NCI-H2107 treated with DMSO at 0.1 percent for 48 hours (cell line): Measurements from ENCODE around the gene TLL2.

Experiments
- DNase-seq: peaks from one replicate; lab custom pipeline; 2025; ENCODE audit not compliant: unreplicated experiment; lab: John Stamatoyannopoulos, UW

TLL2 gene

DNA sequence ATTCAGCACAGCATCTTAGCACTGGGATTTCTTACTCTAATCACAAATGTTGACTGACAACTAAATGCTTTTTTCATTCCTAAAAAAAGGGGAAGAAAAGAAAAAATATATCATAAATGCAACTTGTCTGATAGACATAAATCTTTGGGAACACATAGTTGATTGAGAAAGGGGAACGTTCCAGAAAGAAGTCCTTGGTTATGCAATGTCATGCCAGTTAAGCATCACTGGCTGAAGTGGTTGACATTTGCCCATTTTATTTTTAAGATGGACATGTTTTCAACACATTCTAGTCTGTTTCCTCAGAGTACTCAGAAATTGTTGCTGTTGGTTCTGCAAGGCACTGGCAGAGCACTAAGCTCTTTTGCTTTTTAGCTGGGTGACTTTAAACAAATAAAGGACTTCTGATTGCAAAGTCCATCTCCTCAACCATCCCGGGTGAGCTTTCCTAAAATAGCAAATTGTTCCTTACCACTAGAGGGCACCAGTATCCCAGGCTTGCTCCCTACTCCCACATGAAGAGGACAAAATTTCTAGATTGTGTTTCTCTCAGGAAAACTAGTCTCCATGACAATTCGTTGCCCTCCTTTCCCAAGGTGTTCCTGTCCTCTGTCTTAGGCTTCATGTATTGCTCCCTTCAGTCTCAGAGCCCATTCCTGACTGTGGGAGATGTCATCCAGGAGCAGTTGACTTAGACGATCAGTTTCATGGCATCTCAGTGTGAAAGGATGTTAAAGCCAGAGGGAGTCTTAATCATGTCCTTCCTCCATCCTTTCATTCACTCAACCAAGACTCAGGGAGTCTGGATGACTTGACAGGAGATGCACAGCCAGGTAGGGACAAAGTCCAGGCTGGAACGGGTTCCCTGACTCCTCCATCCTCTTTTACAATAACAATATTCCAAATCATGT is 178.9 kb downstream of the TLL2 start:
- peak; percentile 19 for DNase-seq

DNA sequence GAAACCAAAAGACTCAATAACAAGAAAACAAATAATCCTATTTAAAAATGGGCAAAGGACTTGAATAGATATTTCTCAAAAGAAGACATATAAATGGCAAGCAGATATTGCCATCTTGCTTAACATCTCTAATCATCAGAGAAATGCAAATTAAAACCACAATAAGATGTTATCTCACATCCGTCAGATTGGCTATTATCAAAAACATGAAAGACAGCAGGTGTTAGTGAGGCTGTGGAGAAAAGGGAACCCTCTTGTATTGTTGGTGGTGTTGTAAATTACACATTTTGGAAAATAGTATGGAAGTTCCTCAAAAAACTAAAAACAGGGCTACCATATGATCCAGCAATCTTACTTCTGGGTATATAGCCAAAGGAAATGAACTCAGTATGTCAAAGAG is 180.6 kb downstream of the TLL2 start:
- no peak for DNase-seq

DNA sequence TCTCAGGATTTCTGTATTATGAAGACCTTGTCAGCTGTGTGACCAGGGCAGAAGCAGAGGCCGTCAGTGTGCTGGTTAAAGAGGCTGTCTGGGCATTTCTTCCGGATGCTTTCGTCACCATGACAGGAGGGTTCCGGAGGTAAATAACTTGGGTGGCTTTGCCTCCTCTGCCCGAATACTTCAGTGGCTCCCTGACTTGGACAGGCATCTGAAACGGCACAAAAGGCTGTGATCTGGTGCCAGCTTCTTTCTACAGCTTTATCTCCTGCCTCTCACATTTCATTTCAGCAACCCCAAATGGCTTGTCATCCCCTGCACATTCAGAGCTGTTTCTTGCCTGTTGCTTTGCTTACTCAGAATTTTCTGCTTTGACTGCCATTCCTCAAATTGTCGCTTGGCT is 186.3 kb downstream of the TLL2 start:
- no peak for DNase-seq

DNA sequence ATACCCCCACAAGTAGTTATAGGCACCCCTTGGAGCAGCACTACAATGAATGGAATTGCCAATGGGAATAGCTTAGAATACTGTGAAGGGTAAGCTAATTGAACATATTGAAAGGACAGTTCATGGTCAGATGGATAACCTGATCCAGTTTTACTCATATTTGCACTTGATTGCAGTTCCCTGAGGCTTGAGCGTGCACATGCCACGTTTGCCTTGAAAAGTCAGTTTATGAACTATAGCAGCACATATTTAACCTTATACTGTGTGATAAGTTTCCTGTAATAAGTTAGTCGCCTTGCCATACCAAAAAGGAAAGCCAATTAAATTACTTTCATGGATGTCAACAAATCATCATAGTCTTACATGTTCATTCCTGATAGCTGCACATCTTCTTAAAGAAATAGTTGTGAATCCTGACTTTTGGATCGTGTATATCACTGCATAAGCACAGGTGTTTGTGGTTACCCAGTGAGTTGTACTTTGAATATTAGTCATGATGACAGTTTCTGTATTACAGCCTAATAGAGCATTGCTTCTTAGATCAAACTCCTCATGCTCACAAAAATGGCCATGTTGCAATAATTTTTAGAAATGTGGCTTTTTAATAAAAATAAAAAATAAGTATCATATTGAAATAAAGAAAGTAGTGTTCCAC is 187.9 kb downstream of the TLL2 start:
- no peak for DNase-seq

DNA sequence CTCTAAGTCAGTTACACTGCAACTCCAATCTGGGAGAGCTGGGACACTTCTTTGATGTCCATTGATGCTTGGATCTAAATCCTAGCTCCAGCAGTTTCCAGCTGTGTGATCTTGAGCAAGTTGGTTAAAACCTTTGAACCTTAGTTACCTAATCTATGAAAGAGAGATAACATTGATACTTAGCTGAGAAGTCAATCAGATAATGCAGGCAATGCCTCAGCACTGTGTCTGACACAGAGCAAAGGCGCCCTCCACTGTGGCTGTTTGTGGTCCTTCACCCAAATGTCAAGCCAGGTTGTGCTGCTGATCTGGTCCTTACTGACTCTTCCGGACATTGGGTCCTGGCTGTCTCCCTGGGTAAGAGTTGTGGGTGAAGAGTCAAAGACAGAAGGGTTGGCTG is 189.3 kb downstream of the TLL2 start:
- no peak for DNase-seq

DNA sequence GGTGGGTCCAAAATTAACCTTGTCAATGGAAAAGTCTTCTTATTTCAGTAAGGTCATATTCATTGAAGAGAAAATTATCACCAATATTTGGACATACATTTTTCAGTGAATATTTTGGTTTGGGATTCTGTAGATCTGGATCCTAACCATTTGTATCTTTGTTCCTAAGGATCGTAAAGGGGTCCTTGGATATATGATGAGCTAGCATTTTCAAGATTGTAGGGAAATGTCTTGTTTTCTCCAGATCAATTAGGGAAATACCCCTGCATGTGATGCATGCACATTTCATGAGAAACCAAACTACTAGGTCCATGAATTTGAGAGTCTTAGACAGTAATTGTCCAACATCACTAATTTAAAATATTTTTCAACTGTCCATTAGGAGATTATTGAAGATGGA is 191.5 kb downstream of the TLL2 start:
- DNase-seq: no peak

DNA sequence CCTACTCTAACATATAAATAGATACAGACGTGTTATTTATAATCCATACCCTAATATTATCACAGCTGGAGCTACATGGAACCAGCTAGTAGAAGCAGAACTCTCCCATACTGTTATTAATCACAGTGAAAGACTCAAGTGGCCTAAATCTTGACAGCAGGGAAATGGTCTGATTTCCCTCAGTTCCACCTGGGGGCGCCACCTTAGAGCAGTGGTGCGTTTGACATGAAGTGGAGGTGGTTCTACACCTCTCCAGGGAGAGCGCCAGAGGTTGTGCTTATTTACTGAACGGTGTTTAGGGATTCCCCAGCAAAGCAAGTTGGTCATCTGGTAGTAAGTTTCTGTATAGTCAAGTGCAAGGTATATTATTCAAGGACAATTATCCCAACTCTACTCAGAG is 191.9 kb downstream of the TLL2 start:
- DNase-seq: no peak

DNA sequence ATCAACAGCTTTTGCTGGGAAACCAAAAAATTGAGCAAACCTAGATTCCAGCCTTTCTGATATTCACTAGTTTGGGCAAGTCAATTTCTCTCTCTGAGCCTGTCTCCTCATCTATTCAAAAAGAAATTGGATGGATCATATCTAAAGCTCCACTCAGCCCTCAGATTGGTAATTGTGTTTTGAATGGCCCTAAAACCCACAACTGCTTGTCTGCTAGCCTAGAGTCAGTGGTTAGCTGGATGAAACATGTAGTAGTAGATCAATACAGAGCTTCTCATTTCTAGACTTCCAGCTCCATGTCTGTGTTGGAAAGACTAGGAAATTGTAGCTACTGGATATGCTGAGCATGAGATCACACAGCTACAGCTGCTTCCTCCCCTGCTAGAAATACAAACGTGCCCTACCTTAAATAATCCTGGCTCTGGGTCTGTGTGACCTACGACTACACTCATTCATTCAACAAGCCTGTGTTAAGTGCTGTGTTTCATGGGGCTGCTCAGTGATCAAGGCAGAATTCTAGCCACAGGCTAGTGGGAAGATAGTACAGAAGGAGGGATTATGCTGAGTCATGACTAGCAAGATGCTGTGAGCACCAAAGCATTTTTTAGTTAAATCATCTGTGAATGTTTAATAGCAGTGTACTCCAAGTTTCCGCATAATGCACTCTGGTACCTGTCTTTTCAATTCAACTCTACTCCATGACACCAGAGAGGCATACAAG is 193.8 kb downstream of the TLL2 start:
- no peak for DNase-seq

DNA sequence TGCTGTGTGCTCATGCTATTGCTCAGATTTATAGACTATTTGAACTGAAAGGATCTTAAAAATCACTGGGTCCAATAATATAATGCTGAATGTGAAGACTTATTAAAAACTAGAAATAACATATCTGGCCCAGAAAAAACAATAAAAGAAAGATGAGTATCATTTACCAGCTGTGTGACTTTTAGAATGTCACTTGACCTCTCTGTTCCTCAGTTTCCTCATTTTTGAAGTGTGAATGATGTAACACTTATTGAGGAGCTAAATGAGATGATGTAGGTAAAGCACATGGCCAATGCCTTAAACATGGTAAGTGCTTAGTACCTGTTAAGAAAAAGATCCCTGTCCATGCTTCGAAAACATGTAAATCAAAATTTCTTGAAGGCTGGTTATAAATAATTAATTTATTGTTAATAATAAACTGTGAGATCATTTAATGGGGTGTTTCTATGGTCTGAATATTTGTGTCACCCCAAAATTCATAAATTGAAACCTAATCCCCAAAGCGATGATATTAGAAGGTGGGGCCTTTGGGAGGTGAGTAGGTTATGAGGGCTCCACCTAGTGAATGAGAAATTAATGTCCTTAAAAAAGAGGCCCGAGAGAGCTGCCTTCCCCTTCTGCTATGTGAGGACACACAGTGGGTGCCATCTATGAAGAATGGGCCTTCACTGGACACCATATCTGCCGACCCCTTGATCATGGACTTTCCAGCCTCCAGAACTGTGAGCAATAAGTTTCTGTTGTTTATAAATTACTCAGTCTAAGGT is 196.5 kb downstream of the TLL2 start:
- DNase-seq: no peak
